ENCODE data around the gene NF2.

Gene NF2

GRCh38 chr22:29631725-29632124 lies 28.3 kb downstream of the NF2 start:
- DNase-seq (ENCODE audit: low spot score), result no peak

GRCh38 chr22:29632672-29633071 lies 29.2 kb downstream of the NF2 start:
- no peak for DNase-seq (ENCODE audit: low spot score)

GRCh38 chr22:29633514-29634312 lies 30.3 kb downstream of the NF2 start:
- no peak for DNase-seq (ENCODE audit: low spot score)

GRCh38 chr22:29634847-29635246 lies 31.4 kb downstream of the NF2 start:
- DNase-seq (ENCODE audit: low spot score), result no peak

- peak; percentile 35 for DNase-seq (ENCODE audit: low spot score)
Observed at GRCh38 chr22:29635734-29636357, 32.4 kb downstream of the NF2 start.

- DNase-seq (ENCODE audit: low spot score), result no peak
Observed at GRCh38 chr22:29636751-29637150, 33.3 kb downstream of the NF2 start.

GRCh38 chr22:29637181-29637580 lies 33.7 kb downstream of the NF2 start:
- no peak for DNase-seq (ENCODE audit: low spot score)

GRCh38 chr22:29638678-29639077 lies 35.2 kb downstream of the NF2 start:
- DNase-seq (ENCODE audit: low spot score), result no peak

- no peak for DNase-seq (ENCODE audit: low spot score)
Observed at GRCh38 chr22:29639096-29639495, 35.7 kb downstream of the NF2 start.

GRCh38 chr22:29641042-29641699 lies 37.7 kb downstream of the NF2 start:
- no peak for DNase-seq (ENCODE audit: low spot score)

- DNase-seq (ENCODE audit: low spot score), result no peak
Observed at GRCh38 chr22:29641700-29642330, 38.4 kb downstream of the NF2 start.

- DNase-seq (ENCODE audit: low spot score), result no peak
Observed at GRCh38 chr22:29642694-29643093, 39.3 kb downstream of the NF2 start.

GRCh38 chr22:29647954-29648737 lies 44.7 kb downstream of the NF2 start:
- no peak for DNase-seq (ENCODE audit: low spot score)

- DNase-seq (ENCODE audit: low spot score), result no peak
Observed at GRCh38 chr22:29650370-29650769, 46.9 kb downstream of the NF2 start.

GRCh38 chr22:29651652-29652051 lies 48.2 kb downstream of the NF2 start:
- DNase-seq (ENCODE audit: low spot score), result no peak

GRCh38 chr22:29654420-29654819 lies 51.0 kb downstream of the NF2 start:
- no peak for DNase-seq (ENCODE audit: low spot score)

GRCh38 chr22:29654882-29655281 lies 51.4 kb downstream of the NF2 start:
- no peak for DNase-seq (ENCODE audit: low spot score)

GRCh38 chr22:29658176-29658575 lies 54.7 kb downstream of the NF2 start:
- peak; percentile 11 for DNase-seq (ENCODE audit: low spot score)

GRCh38 chr22:29660021-29660420 lies 56.6 kb downstream of the NF2 start:
- DNase-seq (ENCODE audit: low spot score), result no peak

- no peak for DNase-seq (ENCODE audit: low spot score)
Observed at GRCh38 chr22:29661336-29661735, 57.9 kb downstream of the NF2 start.

- no peak for DNase-seq (ENCODE audit: low spot score)
Observed at GRCh38 chr22:29663180-29663821, 59.9 kb downstream of the NF2 start.

All from putamen (tissue), 1 donor.